ENCODE data around the gene KDR.

Gene KDR

GRCh38 chr4:55077577-55077976 lies 47.8 kb downstream of the KDR start:
- no peak for DNase-seq

- peak; percentile 22 for DNase-seq
Measured at GRCh38 chr4:55075823-55076716, 49.3 kb downstream of the KDR start.

GRCh38 chr4:55075376-55075775 lies 50.0 kb downstream of the KDR start:
- no peak for DNase-seq

- DNase-seq = peak; percentile 43
Measured at GRCh38 chr4:55074386-55074785, 51.0 kb downstream of the KDR start.

- no peak for DNase-seq
Measured at GRCh38 chr4:55071951-55072350, 53.4 kb downstream of the KDR start.

- peak; percentile 36 for DNase-seq
Measured at GRCh38 chr4:55069248-55069647, 56.1 kb downstream of the KDR start.

- DNase-seq = no peak
Measured at GRCh38 chr4:55068522-55068921, 56.9 kb downstream of the KDR start.

GRCh38 chr4:55066018-55066417 lies 59.4 kb downstream of the KDR start:
- no peak for DNase-seq

GRCh38 chr4:55055529-55055928 lies 69.9 kb downstream of the KDR start:
- no peak for DNase-seq

- no peak for DNase-seq
Measured at GRCh38 chr4:55051532-55051931, 73.9 kb downstream of the KDR start.

GRCh38 chr4:55050418-55050950 lies 74.9 kb downstream of the KDR start:
- no peak for DNase-seq

- peak; percentile 14 for DNase-seq
Measured at GRCh38 chr4:55038176-55038890, 87.1 kb downstream of the KDR start.

GRCh38 chr4:55037728-55038127 lies 87.7 kb downstream of the KDR start:
- DNase-seq = no peak

GRCh38 chr4:55036405-55036804 lies 89.0 kb downstream of the KDR start:
- no peak for DNase-seq

GRCh38 chr4:55035892-55036291 lies 89.5 kb downstream of the KDR start:
- DNase-seq = no peak

- no peak for DNase-seq
Measured at GRCh38 chr4:55033296-55033695, 92.1 kb downstream of the KDR start.

GRCh38 chr4:55032788-55033187 lies 92.6 kb downstream of the KDR start:
- no peak for DNase-seq

- DNase-seq = no peak
Measured at GRCh38 chr4:55032179-55032578, 93.2 kb downstream of the KDR start.

- no peak for DNase-seq
Measured at GRCh38 chr4:55031158-55031557, 94.2 kb downstream of the KDR start.

- DNase-seq = no peak
Measured at GRCh38 chr4:55030589-55030988, 94.8 kb downstream of the KDR start.

GRCh38 chr4:55029821-55030503 lies 95.4 kb downstream of the KDR start:
- DNase-seq = no peak

GRCh38 chr4:55029321-55029720 lies 96.1 kb downstream of the KDR start:
- no peak for DNase-seq

All from fibroblast of skin of right biceps (primary cell).